Vagina (tissue), 2 donors: ENCODE data around the gene TMEM98.

Source experiments
- CTCF ChIP-seq, 3 experiments: fragments of 450-650 bp in 2 of 3; fragments of 200-600 bp in 1 of 3; sonication (generic) in 1 of 3; IDR thresholded peaks; one replicate each; pipeline ENCODE4 v1.5.1; 2017 to 2019; ENCODE audit warnings: antibody characterized with exemption in 3 of 3, mild to moderate bottlenecking in 2 of 3, moderate library complexity in 2 of 3
- POLR2A ChIP-seq, 2 donors: fragments of 450-650 bp; IDR thresholded peaks; one replicate each; pipeline ENCODE4 v1.6.1; 2017; ENCODE audit warnings: antibody characterized with exemption in 2 of 2, mild to moderate bottlenecking in 2 of 2, moderate library complexity in 2 of 2

GRCh38 chr17:32880671-32881453 is 47.1 kb upstream of the TMEM98 start:
- TF ChIP-seq CTCF (IDR thresholded peaks at IDR 0.05) (no peak), POLR2A (IDR thresholded peaks at IDR 0.05) (no peak)
